HepG2 (cell line): ENCODE data around the gene YIF1A. TPM values are rescaled to one million over a fixed set of nuclear protein-coding genes. Genes with fewer than 3 reads are reported as not detected.

Experiments
- GATAD2A ChIP-seq: IDR thresholded peaks from 2 replicates; pipeline ENCODE4 v1.6.1; 2016
- MEF2D ChIP-seq: sonication (generic); formaldehyde crosslinking; IDR thresholded peaks from 2 replicates; pipeline ENCODE4 v1.5.1; 2020; ENCODE audit warnings: mild to moderate bottlenecking, missing genetic modification reagents
- MEIS1 ChIP-seq: sonication (generic); formaldehyde crosslinking; IDR thresholded peaks from 2 replicates; pipeline ENCODE4 v1.9.0; 2021; ENCODE audit warnings: mild to moderate bottlenecking, missing genetic modification reagents, moderate library complexity, borderline replicate concordance
- POGZ ChIP-seq: sonication (generic); formaldehyde crosslinking; IDR thresholded peaks from 2 replicates; pipeline ENCODE4 v1.4.0; 2020; ENCODE audit warnings: mild to moderate bottlenecking, missing genetic modification reagents
- PTBP1 ChIP-seq: fragments of 200-400 bp; formaldehyde crosslinking; IDR thresholded peaks from 2 replicates; pipeline ENCODE4 v1.6.1; 2018; ENCODE audit warnings: low read length, low read depth; ENCODE audit not compliant: poor library complexity, severe bottlenecking
- RXRA ChIP-seq: sonication (generic); formaldehyde crosslinking; IDR thresholded peaks from 2 replicates; pipeline ENCODE4 v1.5.1; 2020; ENCODE audit warnings: missing genetic modification reagents
- SCMH1 ChIP-seq: sonication (generic); formaldehyde crosslinking; IDR thresholded peaks from 2 replicates; pipeline ENCODE4 v1.9.0; 2021; ENCODE audit warnings: missing genetic modification reagents, mild to moderate bottlenecking, borderline replicate concordance
- ZBTB2 ChIP-seq: sonication (generic); formaldehyde crosslinking; IDR thresholded peaks from 2 replicates; pipeline ENCODE4 v1.8.0; 2022; ENCODE audit warnings: low read depth, missing genetic modification reagents
- ZBTB38 ChIP-seq: sonication (generic); formaldehyde crosslinking; IDR thresholded peaks from 2 replicates; pipeline ENCODE4 v1.5.1; 2020; ENCODE audit warnings: mild to moderate bottlenecking, missing genetic modification reagents
- ZBTB39 ChIP-seq: sonication (generic); formaldehyde crosslinking; IDR thresholded peaks from 2 replicates; pipeline ENCODE4 v1.5.0; 2020; ENCODE audit warnings: missing genetic modification reagents
- ZNF24 ChIP-seq: fragments of 450-650 bp; IDR thresholded peaks from 2 replicates; pipeline ENCODE4 v1.6.1; 2017; ENCODE audit warnings: antibody characterized with exemption, mild to moderate bottlenecking
- ZNF251 ChIP-seq: sonication (generic); formaldehyde crosslinking; IDR thresholded peaks from 2 replicates; pipeline ENCODE4 v1.9.0; 2021; ENCODE audit warnings: mild to moderate bottlenecking, missing genetic modification reagents
- ZNF557 ChIP-seq: sonication (generic); formaldehyde crosslinking; IDR thresholded peaks from 2 replicates; pipeline ENCODE4 v1.4.0; 2020; ENCODE audit warnings: missing genetic modification reagents
- ZNF629 ChIP-seq: sonication (generic); formaldehyde crosslinking; conservative IDR thresholded peaks from 2 replicates; pipeline ENCODE4 v1.5.0; 2020; ENCODE audit warnings: missing genetic modification reagents
- polyA plus RNA-seq, 8 experiments: library from polyadenylated mRNA; depleted of rRNA in 3 of 8; stranded (reverse) in 7 of 8; unstranded in 1 of 8; fragments of >200 nt; fragmentation: Illumina TruSeq in 4 of 8; extraction: Trizol in 4 of 8; gene quantifications; 2 replicates each; pipeline versions ENCODE4 v1.2.1 to v1.2.3, GENCODE V29; 2011 to 2016; ENCODE audit warnings: low read depth in 4 of 8, missing spikeins in 1 of 8, mixed read lengths in 1 of 8; ENCODE audit not compliant: insufficient read depth in 1 of 8
- total RNA-seq, 5 experiments: library from RNA; depleted of rRNA; stranded (reverse); fragments of >200 nt; fragmentation: Illumina TruSeq; extraction: Trizol; gene quantifications; 2 replicates each; pipeline ENCODE4 v1.2.3, GENCODE V29; 2016; ENCODE audit warnings: low read depth in 1 of 5
- TF ChIP-seq, protein P1 (sequence below), 2 experiments: fragments of 450-650 bp in 1 of 2; sonication (generic) in 1 of 2; formaldehyde crosslinking; IDR thresholded peaks; 2 replicates each; pipeline versions ENCODE4 v1.5.0 to v1.8.0; 2020 to 2022; ENCODE audit warnings: mild to moderate bottlenecking in 1 of 2, missing genetic modification reagents in 1 of 2
- TF ChIP-seq, protein P2 (sequence below): IDR thresholded peaks from 2 replicates; pipeline ENCODE4 v1.6.1; 2016; ENCODE audit warnings: missing compliant biosample characterization, missing genetic modification reagents, borderline replicate concordance
- TF ChIP-seq, protein P3 (sequence below): sonication (generic); formaldehyde crosslinking; IDR thresholded peaks from 2 replicates; pipeline ENCODE4 v1.4.0; 2020; ENCODE audit warnings: low read depth, missing genetic modification reagents
- TF ChIP-seq, protein P4 (sequence below): sonication (generic); formaldehyde crosslinking; IDR thresholded peaks from 2 replicates; pipeline ENCODE4 v1.8.1; 2023; ENCODE audit warnings: mild to moderate bottlenecking, missing genetic modification reagents, borderline replicate concordance

The YIF1A gene
- total and polyA plus RNA-seq, 2 of the 13 experiments (the other 11 are each of a cell fraction or from before 2014, with no cell fraction given), result 133 to 145 TPM

GRCh38 chr11:66328302-66329144 lies 39.6 kb upstream of the YIF1A start (continued):
- TF ChIP-seq, protein P1, sequence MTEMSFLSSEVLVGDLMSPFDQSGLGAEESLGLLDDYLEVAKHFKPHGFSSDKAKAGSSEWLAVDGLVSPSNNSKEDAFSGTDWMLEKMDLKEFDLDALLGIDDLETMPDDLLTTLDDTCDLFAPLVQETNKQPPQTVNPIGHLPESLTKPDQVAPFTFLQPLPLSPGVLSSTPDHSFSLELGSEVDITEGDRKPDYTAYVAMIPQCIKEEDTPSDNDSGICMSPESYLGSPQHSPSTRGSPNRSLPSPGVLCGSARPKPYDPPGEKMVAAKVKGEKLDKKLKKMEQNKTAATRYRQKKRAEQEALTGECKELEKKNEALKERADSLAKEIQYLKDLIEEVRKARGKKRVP (CRISPR knock-in tag; IDR thresholded peaks at IDR 0.05), result peak in 1 of 2 experiments; percentile 69; a peak in 2 of 4 replicates
- TF ChIP-seq, protein P2, sequence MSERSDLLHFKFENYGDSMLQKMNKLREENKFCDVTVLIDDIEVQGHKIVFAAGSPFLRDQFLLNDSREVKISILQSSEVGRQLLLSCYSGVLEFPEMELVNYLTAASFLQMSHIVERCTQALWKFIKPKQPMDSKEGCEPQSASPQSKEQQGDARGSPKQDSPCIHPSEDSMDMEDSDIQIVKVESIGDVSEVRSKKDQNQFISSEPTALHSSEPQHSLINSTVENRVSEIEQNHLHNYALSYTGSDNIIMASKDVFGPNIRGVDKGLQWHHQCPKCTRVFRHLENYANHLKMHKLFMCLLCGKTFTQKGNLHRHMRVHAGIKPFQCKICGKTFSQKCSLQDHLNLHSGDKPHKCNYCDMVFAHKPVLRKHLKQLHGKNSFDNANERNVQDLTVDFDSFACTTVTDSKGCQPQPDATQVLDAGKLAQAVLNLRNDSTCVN (CRISPR knock-in tag), result 0 out of 2 replicates have a peak, but pooled peaks have one; percentile 27
- TF ChIP-seq ZBTB39, result no peak
- TF ChIP-seq, protein P3, sequence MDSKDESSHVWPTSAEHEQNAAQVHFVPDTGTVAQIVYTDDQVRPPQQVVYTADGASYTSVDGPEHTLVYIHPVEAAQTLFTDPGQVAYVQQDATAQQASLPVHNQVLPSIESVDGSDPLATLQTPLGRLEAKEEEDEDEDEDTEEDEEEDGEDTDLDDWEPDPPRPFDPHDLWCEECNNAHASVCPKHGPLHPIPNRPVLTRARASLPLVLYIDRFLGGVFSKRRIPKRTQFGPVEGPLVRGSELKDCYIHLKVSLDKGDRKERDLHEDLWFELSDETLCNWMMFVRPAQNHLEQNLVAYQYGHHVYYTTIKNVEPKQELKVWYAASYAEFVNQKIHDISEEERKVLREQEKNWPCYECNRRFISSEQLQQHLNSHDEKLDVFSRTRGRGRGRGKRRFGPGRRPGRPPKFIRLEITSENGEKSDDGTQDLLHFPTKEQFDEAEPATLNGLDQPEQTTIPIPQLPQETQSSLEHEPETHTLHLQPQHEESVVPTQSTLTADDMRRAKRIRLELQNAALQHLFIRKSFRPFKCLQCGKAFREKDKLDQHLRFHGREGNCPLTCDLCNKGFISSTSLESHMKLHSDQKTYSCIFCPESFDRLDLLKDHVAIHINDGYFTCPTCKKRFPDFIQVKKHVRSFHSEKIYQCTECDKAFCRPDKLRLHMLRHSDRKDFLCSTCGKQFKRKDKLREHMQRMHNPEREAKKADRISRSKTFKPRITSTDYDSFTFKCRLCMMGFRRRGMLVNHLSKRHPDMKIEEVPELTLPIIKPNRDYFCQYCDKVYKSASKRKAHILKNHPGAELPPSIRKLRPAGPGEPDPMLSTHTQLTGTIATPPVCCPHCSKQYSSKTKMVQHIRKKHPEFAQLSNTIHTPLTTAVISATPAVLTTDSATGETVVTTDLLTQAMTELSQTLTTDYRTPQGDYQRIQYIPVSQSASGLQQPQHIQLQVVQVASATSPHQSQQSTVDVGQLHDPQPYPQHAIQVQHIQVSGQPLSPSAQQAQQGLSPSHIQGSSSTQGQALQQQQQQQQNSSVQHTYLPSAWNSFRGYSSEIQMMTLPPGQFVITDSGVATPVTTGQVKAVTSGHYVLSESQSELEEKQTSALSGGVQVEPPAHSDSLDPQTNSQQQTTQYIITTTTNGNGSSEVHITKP (CRISPR knock-in tag), result no peak; the same call in 1 of the 2 replicates
- no peak for TF ChIP-seq ZNF557
- 0 out of 2 replicates have a peak, but pooled peaks have one; percentile 27 for TF ChIP-seq MEIS1 (CRISPR knock-in tag)
- TF ChIP-seq ZNF24, result peak; percentile 79; the same call in 1 of the 2 replicates
- TF ChIP-seq, protein P4, sequence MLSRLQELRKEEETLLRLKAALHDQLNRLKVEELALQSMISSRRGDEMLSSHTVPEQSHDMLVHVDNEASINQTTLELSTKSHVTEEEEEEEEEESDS (CRISPR knock-in tag), result no peak
- TF ChIP-seq ZBTB38 (CRISPR knock-in tag), result no peak; the same call in 1 of the 2 replicates
- peak; percentile 74 for TF ChIP-seq MEF2D
- TF ChIP-seq ZBTB2 (CRISPR knock-in tag), result 0 out of 2 replicates have a peak, but pooled peaks have one; percentile 38
- TF ChIP-seq ZNF629 (CRISPR knock-in tag), result 0 out of 2 replicates have a peak, but pooled peaks have one; percentile 51
- peak; percentile 80 for TF ChIP-seq GATAD2A (CRISPR knock-in tag)
- TF ChIP-seq SCMH1 (CRISPR knock-in tag), result no peak
- no peak for TF ChIP-seq POGZ (CRISPR knock-in tag)
- TF ChIP-seq ZNF251 (CRISPR knock-in tag), result no peak
- no peak for TF ChIP-seq PTBP1
- TF ChIP-seq RXRA (CRISPR knock-in tag), result peak; percentile 55
